HG03064 (cell line): ENCODE measurements around the gene SLC30A2.

Experiments
- ATAC-seq: cut with Tn5 transposase; IDR thresholded peaks from one replicate; pipeline ENCODE4 v1.9.1; 2021; ENCODE audit warnings: low read depth; ENCODE audit not compliant: unreplicated experiment

Gene SLC30A2

DNA sequence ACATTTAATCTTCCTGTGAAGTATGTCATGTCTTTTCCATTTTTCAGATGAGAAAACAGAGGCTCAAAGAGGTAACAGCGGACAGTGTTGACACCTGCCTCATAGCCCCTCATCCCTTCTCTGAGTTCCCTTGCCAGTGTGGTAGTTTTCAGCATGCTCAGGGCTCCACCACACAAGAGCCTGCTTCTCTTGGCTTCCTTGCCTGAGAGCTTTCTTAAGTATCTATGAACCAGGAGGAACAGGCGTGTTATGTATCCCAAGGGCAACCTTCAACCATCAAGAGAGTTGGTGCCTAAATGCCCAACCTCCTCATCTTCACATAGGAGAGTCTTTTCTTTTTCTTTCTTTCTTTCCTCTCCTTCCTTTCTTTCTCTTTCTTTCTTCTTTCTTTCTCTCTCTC, 42.2 kb downstream of the SLC30A2 start:
- ATAC-seq = no peak

- no peak for ATAC-seq
Observed at GRCh38 chr1:26003262-26003661, 42.7 kb downstream of the SLC30A2 start.

DNA sequence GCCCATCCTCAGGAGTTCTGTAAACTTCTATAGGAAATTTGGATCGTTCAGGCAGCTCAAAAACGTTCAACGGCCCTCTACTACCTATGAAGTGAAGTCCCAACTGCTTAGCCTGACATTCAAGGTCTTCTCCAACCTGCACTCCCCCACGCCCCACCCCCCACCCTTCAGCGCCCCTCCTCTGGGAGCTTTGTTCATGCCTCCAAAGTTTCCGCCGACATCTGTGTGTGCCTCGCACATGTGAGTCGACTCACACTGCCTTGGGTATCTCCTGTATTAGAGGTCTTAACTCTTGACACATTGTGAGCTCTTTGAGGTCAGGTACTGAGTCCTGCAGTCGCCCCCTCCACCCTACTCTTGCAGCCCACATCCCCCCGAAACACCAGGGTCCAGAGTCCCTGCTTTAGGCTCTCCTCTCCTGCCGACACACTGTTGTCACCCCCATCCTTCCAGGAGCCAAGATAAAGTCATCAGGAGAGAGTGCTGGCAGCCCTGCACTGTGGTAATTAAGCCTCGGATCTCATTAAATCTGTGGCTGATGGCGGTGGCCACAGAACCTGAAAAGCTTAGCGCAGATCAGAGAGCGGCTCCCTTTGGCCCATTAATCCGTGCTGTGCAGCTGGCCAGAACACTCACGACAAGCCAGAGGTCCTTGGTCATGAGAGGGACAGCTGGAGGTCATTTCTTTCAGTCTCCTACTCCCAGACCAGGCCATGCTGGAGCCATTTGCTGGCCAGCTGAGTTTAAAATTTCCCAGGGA, 46.7 kb downstream of the SLC30A2 start:
- ATAC-seq = no peak

GRCh38 chr1:25997828-25998761, 47.8 kb downstream of the SLC30A2 start, which contains the start of gene PAFAH2:
PAFAH2 (minus strand) TSS chr1:25998063; CDS start chr1:25990816, 7,247 bp downstream.
- peak; percentile 92 for ATAC-seq

- no peak for ATAC-seq
Observed at GRCh38 chr1:25996966-25997827, 48.7 kb downstream of the SLC30A2 start.

- no peak for ATAC-seq
Observed at GRCh38 chr1:25994402-25995150, 51.3 kb downstream of the SLC30A2 start.

DNA sequence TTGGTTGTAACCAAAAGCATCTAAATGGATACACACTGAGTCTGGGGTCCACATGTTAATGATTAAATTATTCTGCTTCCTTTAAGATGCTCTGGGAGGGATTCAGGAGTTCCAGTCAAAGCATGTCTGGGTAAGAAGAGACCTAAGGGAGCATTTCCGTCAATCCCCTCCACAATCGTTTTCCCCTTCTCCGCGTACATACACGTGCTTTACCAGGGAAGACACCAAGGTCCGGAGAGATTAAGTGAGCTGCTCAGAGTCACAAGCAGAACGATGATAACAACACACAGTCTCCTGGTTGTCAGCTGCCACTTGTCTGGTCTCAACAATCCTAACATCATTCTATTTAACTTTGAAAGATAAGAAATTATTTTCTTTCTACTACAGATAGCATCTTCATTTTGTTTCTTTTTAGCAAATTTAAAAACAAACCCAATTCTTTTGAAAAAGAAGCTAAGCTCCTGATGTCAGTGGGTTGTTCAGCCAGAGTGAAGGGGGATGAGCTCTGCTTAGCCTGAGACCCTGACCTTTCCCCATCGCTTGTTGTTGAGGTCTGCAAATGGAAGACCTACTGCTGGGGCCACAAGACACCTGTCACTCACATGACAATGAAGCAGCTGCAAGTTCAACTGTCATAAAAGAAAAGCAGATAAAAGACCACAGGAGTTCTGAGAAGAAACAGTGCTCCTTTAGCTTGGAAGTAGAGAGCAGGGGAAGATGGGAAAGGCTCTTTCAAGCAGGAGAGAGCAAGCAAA, 52.5 kb downstream of the SLC30A2 start:
- no peak for ATAC-seq

DNA sequence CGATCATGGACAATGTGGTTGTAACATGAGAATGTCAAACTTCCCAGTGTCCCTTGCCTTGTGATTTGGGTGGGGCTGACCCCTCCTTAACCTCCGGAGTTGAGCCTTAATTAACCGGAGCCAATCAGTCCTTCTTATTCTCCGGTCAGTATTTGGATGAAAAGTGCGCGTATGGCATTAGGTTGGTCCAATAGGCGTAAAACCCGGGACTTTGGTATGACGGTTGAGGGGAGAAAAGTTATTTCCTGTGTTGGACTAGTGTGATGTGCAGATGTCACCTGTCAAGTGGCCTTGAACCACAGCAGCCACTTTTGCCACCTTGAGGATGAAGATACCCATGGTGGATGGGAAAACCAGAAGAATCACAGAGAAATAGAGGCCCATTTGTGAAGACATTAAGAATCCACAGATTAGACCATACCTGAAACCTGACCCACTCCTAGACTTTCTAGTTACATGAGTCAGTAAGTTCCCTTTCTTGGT, 53.2 kb downstream of the SLC30A2 start:
- no peak for ATAC-seq

DNA sequence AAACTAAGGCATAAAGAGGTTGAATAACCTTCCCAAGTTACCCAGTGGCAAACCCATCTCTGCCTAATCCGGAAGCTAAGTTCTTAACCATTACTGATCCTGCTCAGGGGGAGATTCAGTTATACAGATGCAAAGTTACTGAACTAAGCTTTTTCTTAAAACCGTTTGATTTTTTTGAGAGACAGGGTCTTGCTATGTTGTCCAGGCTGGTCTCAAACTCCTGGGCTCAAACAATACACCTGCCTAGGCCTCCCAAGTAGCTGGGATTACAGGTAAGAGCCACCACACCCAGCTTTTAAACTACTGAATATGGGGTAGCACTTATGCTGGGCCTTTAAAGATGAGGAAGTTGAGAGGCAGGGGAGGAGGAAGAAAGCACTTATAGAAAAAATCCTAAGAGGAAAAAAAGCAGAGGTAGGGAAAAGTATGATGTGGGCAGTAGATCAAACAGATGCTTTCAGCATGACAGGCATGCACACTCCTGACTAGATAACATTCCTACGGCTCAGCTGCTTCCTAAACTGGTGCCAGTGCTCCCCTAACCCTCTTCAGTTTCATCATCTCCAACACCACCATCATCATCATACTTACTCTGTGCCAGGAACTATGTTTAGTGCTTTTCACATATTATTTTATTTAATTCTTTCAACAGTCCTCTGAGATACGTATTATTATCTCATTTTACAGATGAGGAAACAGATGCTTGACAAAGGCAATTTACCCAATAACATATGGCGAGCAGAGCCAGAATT, 53.8 kb downstream of the SLC30A2 start:
- no peak for ATAC-seq

DNA sequence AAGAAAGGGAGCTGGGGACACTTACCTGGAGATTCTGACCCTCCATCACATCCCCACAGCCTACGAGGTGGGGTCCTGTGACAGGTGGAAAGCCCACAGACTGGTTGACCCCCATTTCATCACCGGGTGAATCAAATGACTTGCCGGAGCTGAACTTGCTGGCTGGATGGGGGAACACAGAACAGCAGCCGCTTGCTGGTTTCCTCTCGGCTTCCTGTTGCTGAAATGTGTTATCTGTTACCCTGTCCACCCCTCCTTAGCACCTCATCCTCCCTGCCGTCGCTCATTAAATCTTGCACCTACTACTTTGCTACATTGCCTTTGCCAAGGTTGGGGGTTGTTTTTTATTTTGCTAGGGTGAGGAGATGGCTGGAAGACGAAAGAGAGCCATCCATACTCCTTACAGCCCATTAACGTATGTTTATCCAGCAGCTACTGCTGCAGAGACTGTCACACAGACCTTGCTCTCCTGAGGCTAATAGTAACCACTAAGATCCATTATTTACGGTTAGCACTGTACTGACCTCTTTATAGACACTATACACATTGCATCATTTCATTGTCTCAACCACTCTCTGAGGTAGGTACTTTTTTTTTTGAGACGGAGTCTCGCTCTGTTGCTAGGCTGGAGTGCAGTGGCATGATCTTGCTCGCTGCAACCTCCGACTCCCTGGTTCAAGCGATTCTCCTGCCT, 55.1 kb downstream of the SLC30A2 start:
- no peak for ATAC-seq

- ATAC-seq = no peak
Observed at GRCh38 chr1:25990251-25990650, 55.7 kb downstream of the SLC30A2 start.

DNA sequence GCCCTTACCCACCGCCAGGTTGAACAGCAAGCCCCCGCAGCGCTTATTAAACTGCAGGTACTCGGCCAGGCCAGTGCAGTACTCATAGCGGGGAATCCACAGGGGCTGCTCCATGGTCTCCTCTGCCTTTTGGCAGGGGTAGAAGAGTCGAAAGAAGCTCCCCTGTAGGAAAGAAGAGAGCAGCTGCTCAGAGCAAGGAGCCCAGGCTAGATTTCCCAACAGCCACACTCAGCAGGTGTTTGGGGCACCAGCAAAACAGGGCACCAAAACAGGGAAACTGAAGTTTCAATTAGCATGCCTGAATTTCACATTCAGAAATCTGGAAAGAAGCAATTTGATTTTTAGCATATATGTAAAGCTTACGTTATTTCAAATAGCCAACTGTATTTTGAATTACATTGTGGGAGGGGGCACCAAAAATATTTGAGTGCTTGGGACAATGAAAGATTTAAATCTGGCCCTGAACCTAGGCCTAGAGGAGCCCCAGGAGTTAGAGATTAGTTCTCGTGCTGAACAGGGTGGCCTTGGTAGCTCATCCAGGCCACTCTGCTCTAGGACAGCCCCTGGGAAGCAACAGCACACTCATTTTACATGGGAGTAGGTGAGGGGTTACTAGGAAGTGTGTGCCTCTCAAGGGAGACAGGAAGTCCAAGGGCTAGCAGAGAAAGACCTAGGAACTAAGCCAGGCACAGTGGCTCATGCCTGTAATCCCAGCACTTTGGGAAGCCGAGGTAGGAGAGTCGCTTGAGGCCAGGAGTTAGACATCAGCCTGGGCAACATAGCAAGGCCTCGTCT, 56.3 kb downstream of the SLC30A2 start:
- ATAC-seq = no peak

GRCh38 chr1:25987951-25988350, 58.0 kb downstream of the SLC30A2 start:
- ATAC-seq = no peak
